ENCODE results near the gene CD3G. TPM values are rescaled to one million over a fixed set of nuclear protein-coding genes. Genes with fewer than 3 reads are reported as not detected.

CD3G gene
- total RNA-seq, 2 donors from 2014 or later = not detected

GRCh38 chr11:118375978-118376377 is 31.8 kb downstream of the CD3G start:
- intact Hi-C loops (cut with DNase I) = no loop called here
- Histone ChIP-seq H3K27me3 (no peaks in the 10 kb centered on the region), H3K9me3 (no peaks in the 10 kb centered on the region), H3K36me3 (replicated peaks in 1 of 2; ENCODE audit: insufficient read depth in 1 of 2, low read depth in 2 of 2) (peaks cover 4 to 67% of the 10 kb centered on the region in 2 donors), H3K4me3 (no peak overlapping the region), H3K4me1 (no peaks in the 10 kb centered on the region), H3K27ac (no peak overlapping the region)
- TF ChIP-seq CTCF (IDR thresholded peaks at IDR 0.05) = no peak
- TF ChIP-seq POLR2A (IDR thresholded peaks at IDR 0.05) = no peak
- ATAC-seq (no peak), DNase-seq (no peak)

GRCh38 chr11:118379497-118379896 is 35.4 kb downstream of the CD3G start:
- intact Hi-C loops (cut with DNase I) = no loop called here
- TF ChIP-seq CTCF (IDR thresholded peaks at IDR 0.05) = no peak
- TF ChIP-seq POLR2A (IDR thresholded peaks at IDR 0.05) = no peak
- DNase-seq (no peak), ATAC-seq (no peak)
- Histone ChIP-seq H3K9me3 (no peaks in the 10 kb centered on the region), H3K27me3 (no peaks in the 10 kb centered on the region), H3K4me3 (no peak overlapping the region), H3K36me3 (replicated peaks in 1 of 2; ENCODE audit: insufficient read depth in 1 of 2, low read depth in 2 of 2) (peaks cover 14 to 66% of the 10 kb centered on the region in 2 donors), H3K4me1 (no peaks in the 10 kb centered on the region), H3K27ac (no peak overlapping the region)
- 85 to 86% methylated on average over 4 of the region's 4 CpGs for WGBS, 2 donors

GRCh38 chr11:118380571-118380970 is 36.4 kb downstream of the CD3G start:
- Histone ChIP-seq H3K36me3 (replicated peaks in 1 of 2; ENCODE audit: insufficient read depth in 1 of 2, low read depth in 2 of 2) (peaks cover 16 to 67% of the 10 kb centered on the region in 2 donors), H3K9me3 (no peaks in the 10 kb centered on the region), H3K27me3 (no peaks in the 10 kb centered on the region), H3K4me1 (no peaks in the 10 kb centered on the region), H3K4me3 (no peak overlapping the region), H3K27ac (no peak overlapping the region)
- intact Hi-C loops (cut with DNase I) = no loop called here
- no peak for TF ChIP-seq CTCF (IDR thresholded peaks at IDR 0.05)
- no peak for TF ChIP-seq POLR2A (IDR thresholded peaks at IDR 0.05)
- DNase-seq (no peak), ATAC-seq (no peak)

- H3K27ac ChIP-seq = no peak overlapping the region
- H3K36me3 ChIP-seq (replicated peaks in 1 of 2; ENCODE audit: insufficient read depth in 1 of 2, low read depth in 2 of 2) = peaks cover 26 to 71% of the 10 kb centered on the region in 2 donors
- TF ChIP-seq CTCF (IDR thresholded peaks at IDR 0.05) (no peak), POLR2A (IDR thresholded peaks at IDR 0.05) (no peak)
- H3K9me3 ChIP-seq = no peaks in the 10 kb centered on the region
- no peaks in the 10 kb centered on the region for H3K27me3 ChIP-seq
- H3K4me3 ChIP-seq = no peak overlapping the region
- ATAC-seq (no peak), DNase-seq (no peak)
- H3K4me1 ChIP-seq = no peaks in the 10 kb centered on the region
- intact Hi-C loops (cut with DNase I) = no loop called here
- 66 to 83% methylated on average over 3 of the region's 3 CpGs for WGBS, 2 donors
Measured at GRCh38 chr11:118382954-118383353, 38.8 kb downstream of the CD3G start.

- WGBS, 2 donors = 94% methylated on average over 3 of the region's 3 CpGs
- Histone ChIP-seq H3K27me3 (no peaks in the 10 kb centered on the region), H3K27ac (no peak overlapping the region), H3K9me3 (no peaks in the 10 kb centered on the region), H3K4me1 (no peaks in the 10 kb centered on the region), H3K36me3 (replicated peaks in 1 of 2; ENCODE audit: insufficient read depth in 1 of 2, low read depth in 2 of 2) (peaks cover 26 to 71% of the 10 kb centered on the region in 2 donors), H3K4me3 (no peak overlapping the region)
- TF ChIP-seq CTCF (IDR thresholded peaks at IDR 0.05) = no peak
- ATAC-seq (no peak), DNase-seq (no peak)
- intact Hi-C loops (cut with DNase I) = no loop called here
Measured at GRCh38 chr11:118383657-118384056, 39.5 kb downstream of the CD3G start.
